CD8-positive, alpha-beta memory T cell (primary cell): ENCODE data around the gene ARID5B. TPM values are rescaled to one million over a fixed set of nuclear protein-coding genes. Genes with fewer than 3 reads are reported as not detected.

Source experiments
- CTCF ChIA-PET: fragments of 350-600 bp; sonication (Branson Sonifier 250); formaldehyde crosslinking; loops from one replicate; lab custom pipeline; 2021; ENCODE audit warnings: antibody characterized with exemption; lab: Charles Lee
- POLR2A ChIA-PET: fragments of 350-600 bp; sonication (Branson Sonifier 250); formaldehyde crosslinking; loops from one replicate; lab custom pipeline; 2021; ENCODE audit warnings: antibody characterized with exemption; lab: Charles Lee
- DNase-seq, 5 donors: peaks; one replicate each; pipeline versions ENCODE4 v3.0.0 to v3.0.0-alpha.2; 2020 to 2022; ENCODE audit warnings: mixed read lengths in 1 of 5
- H3K27ac ChIP-seq: one replicate; pipeline ENCODE4 v1.7.0; 2013; ENCODE audit warnings: low read depth, mild to moderate bottlenecking, low read length, moderate library complexity
- H3K27me3 ChIP-seq: 2 replicates; pipeline ENCODE4 v1.7.0; 2013; ENCODE audit warnings: low read length, mild to moderate bottlenecking; ENCODE audit not compliant: insufficient read depth, poor library complexity, severe bottlenecking
- H3K36me3 ChIP-seq: 2 replicates; pipeline ENCODE4 v1.7.0; 2013; ENCODE audit warnings: mild to moderate bottlenecking, low read length, moderate library complexity; ENCODE audit not compliant: insufficient read depth
- H3K4me1 ChIP-seq: 2 replicates; pipeline ENCODE4 v1.7.0; 2013; ENCODE audit warnings: mild to moderate bottlenecking, low read length, moderate library complexity; ENCODE audit not compliant: insufficient read depth
- H3K4me3 ChIP-seq: 2 replicates; pipeline ENCODE4 v1.7.0; 2013; ENCODE audit warnings: mild to moderate bottlenecking, low read length
- H3K9me3 ChIP-seq: 2 replicates; pipeline ENCODE4 v1.7.0; 2013; ENCODE audit warnings: mild to moderate bottlenecking, low read length
- H3K27ac Mint-ChIP-seq, 8 donors: one replicate each; pipeline ENCODE4 v1.8.0; 2020 to 2021; ENCODE audit warnings: mixed read lengths in 8 of 8, mild to moderate bottlenecking in 6 of 8, inconsistent platforms in 3 of 8, moderate library complexity in 3 of 8
- H3K27me3 Mint-ChIP-seq, 2 donors: one replicate each; pipeline ENCODE4 v1.8.0; 2020 to 2021; ENCODE audit warnings: mixed read lengths in 2 of 2, mild to moderate bottlenecking in 1 of 2, moderate library complexity in 1 of 2
- H3K36me3 Mint-ChIP-seq, 3 donors: one replicate each; pipeline ENCODE4 v1.8.0; 2020 to 2021; ENCODE audit warnings: mixed read lengths in 3 of 3, inconsistent platforms in 1 of 3, mild to moderate bottlenecking in 1 of 3
- H3K4me1 Mint-ChIP-seq, 3 donors: one replicate each; pipeline ENCODE4 v1.8.0; 2020 to 2021; ENCODE audit warnings: mixed read lengths in 3 of 3, inconsistent platforms in 1 of 3, mild to moderate bottlenecking in 1 of 3
- H3K4me3 Mint-ChIP-seq, 7 donors: one replicate each; pipeline ENCODE4 v1.8.0; 2020 to 2021; ENCODE audit warnings: mixed read lengths in 7 of 7, mild to moderate bottlenecking in 6 of 7, moderate library complexity in 4 of 7, inconsistent platforms in 2 of 7
- H3K9me3 Mint-ChIP-seq, 5 donors: one replicate each; pipeline ENCODE4 v1.8.0; 2020 to 2022; ENCODE audit warnings: mixed read lengths in 5 of 5, mild to moderate bottlenecking in 3 of 5, moderate library complexity in 2 of 5, inconsistent platforms in 1 of 5
- polyA plus RNA-seq: library from polyadenylated mRNA; unstranded; fragments of 300-500 nt; fragmentation: Illumina TruSeq; gene quantifications from one replicate; pipeline ENCODE4 v1.2.3, GENCODE V29; 2021
- total RNA-seq, 2 experiments: library from RNA; stranded (reverse); gene quantifications; one replicate each; pipeline ENCODE4 v1.2.3, GENCODE V29; 2021

The ARID5B gene
- total and polyA plus RNA-seq, 3 experiments from 2014 or later, result 37.1 to 48.7 (median 38.4) TPM

DNA sequence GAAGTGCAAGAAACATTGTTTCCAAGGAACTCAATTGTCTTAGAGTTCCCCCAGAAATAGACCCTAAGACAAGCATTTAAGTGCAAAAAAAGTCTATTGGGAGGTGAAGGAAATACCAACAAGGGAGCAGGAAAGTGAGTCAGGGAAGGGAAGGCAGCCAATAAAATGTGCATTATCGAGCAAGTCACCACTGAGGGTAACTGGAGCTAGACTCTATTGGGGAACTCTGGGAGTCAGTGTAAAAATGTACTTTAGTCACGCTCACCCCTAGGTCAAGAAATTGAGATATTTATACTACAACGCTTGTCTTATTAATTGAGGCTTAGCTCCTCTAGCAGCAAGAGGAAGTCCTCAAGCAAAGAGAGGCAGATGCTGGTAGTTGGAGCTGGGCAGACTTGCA, 229.4 kb downstream of the ARID5B start:
- Histone ChIP-seq H3K27ac (no peak overlapping the region), H3K9me3 (no peaks in the 10 kb centered on the region), H3K4me3 (no peak overlapping the region), H3K36me3 (no peaks in the 10 kb centered on the region), H3K4me1 (no peaks in the 10 kb centered on the region), H3K27me3 (no peaks in the 10 kb centered on the region)
- Mint-ChIP-seq H3K27ac (peak overlapping the region in 2 of 8 donors; percentile 10 to 78), H3K9me3 (peaks cover 0 to 8% (median 5%) of the 10 kb centered on the region in 5 donors), H3K4me1 (peaks cover 0 to 8% (median 2%) of the 10 kb centered on the region in 3 donors), H3K36me3 (peaks cover 3 to 10% (median 5%) of the 10 kb centered on the region in 3 donors), H3K27me3 (no peaks in the 10 kb centered on the region), H3K4me3 (no peak overlapping the region)
- POLR2A ChIA-PET, result no interaction called here
- CTCF ChIA-PET, result no interaction called here
- no peak for DNase-seq

DNA sequence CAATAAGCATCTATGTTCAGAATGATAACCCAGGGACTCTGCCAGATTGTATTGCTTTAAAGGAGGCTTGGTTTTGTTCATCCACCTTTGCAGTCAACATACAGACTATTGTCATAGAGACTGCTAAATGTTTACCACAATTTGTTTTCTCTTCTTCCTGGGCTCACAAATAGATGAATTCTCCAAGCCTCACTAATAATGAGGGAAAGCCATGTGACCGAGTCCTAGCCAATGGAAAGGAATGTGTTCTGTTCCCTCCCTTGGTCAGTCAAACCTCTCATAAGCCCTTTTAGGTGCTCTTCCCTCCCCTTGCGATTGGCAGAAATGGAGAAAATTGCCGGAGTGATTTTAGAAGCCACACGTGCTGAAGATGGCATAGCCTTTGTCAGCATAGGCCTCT, 230.2 kb downstream of the ARID5B start:
- Mint-ChIP-seq H3K27ac (peak overlapping the region in 1 of 8 donors; percentile 9), H3K27me3 (no peaks in the 10 kb centered on the region), H3K9me3 (peaks cover 0 to 8% (median 5%) of the 10 kb centered on the region in 5 donors), H3K36me3 (peaks cover 3 to 10% (median 4%) of the 10 kb centered on the region in 3 donors), H3K4me3 (no peak overlapping the region), H3K4me1 (peaks cover 0 to 8% (median 2%) of the 10 kb centered on the region in 3 donors)
- DNase-seq, result no peak
- Histone ChIP-seq H3K9me3 (no peaks in the 10 kb centered on the region), H3K36me3 (no peaks in the 10 kb centered on the region), H3K4me3 (no peak overlapping the region), H3K27me3 (no peaks in the 10 kb centered on the region), H3K4me1 (no peaks in the 10 kb centered on the region), H3K27ac (no peak overlapping the region)
- ChIA-PET CTCF (no interaction called here), POLR2A (no interaction called here)

DNA sequence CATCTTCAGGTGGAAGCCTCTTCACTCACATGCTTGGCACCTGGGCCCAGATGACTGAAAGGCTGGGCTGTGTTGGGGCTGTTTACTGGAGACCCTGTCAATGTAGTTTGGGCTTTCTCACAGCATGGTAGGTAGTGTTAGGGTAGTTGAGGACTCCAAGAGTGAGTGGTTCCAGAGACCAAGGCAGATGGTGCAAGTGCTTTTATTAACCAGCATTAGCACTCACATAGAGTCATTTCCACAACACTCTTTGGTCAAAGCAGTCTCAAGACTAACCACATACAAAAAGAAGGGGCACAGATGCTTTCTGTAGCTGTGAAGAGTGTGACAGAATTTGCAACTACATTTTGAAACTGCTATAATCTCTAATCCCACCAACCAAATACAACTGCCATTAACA, 232.1 kb downstream of the ARID5B start:
- H3K9me3 ChIP-seq, result no peaks in the 10 kb centered on the region
- peaks cover 2 to 8% (median 4%) of the 10 kb centered on the region in 3 donors for H3K36me3 Mint-ChIP-seq
- DNase-seq, result no peak
- no peaks in the 10 kb centered on the region for H3K36me3 ChIP-seq
- H3K4me1 ChIP-seq, result no peaks in the 10 kb centered on the region
- CTCF ChIA-PET, result no interaction called here
- no peak overlapping the region for H3K4me3 ChIP-seq
- peak overlapping the region in 1 of 8 donors; percentile 30 for H3K27ac Mint-ChIP-seq
- H3K27ac ChIP-seq, result no peak overlapping the region
- H3K27me3 ChIP-seq, result no peaks in the 10 kb centered on the region
- H3K4me1 Mint-ChIP-seq, result peaks cover 0 to 4% (median 2%) of the 10 kb centered on the region in 3 donors
- H3K9me3 Mint-ChIP-seq, result peaks cover 0 to 8% (median 5%) of the 10 kb centered on the region in 5 donors
- H3K4me3 Mint-ChIP-seq, result no peak overlapping the region
- POLR2A ChIA-PET, result no interaction called here
- no peaks in the 10 kb centered on the region for H3K27me3 Mint-ChIP-seq

DNA sequence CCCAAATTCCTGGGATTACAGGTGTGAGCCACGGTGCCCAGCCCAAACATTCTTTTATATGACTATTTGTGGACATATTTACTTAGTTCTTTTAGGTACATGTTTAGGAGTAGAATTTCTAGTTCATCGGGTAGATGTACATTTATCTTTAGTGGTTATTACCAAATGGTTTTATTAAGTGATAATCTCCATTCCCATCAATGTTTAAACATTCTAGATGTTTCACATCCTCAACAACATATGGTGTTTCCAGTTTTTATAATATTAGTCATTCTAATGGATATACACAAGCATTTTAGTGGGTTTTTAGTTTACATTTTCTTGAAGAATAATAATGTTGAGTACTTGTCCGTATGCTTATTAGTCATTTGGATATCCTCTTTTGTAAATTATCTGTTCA, 235.4 kb downstream of the ARID5B start:
- no peak overlapping the region for H3K27ac ChIP-seq
- H3K36me3 ChIP-seq, result no peaks in the 10 kb centered on the region
- H3K9me3 ChIP-seq, result no peaks in the 10 kb centered on the region
- Mint-ChIP-seq H3K27me3 (no peaks in the 10 kb centered on the region), H3K4me1 (peaks cover 0 to 4% (median 2%) of the 10 kb centered on the region in 3 donors), H3K27ac (no peak overlapping the region), H3K4me3 (no peak overlapping the region), H3K9me3 (peaks cover 0 to 2% (median 0%) of the 10 kb centered on the region in 5 donors), H3K36me3 (peaks cover 0 to 4% (median 0%) of the 10 kb centered on the region in 3 donors)
- H3K27me3 ChIP-seq, result no peaks in the 10 kb centered on the region
- no peak for DNase-seq
- ChIA-PET CTCF (no interaction called here), POLR2A (interaction anchor here (0.8 kb wide), 1 partner anchor 87 kb away, joined by 3 read pairs; no protein-coding TSS in a partner anchor)
- no peaks in the 10 kb centered on the region for H3K4me1 ChIP-seq
- H3K4me3 ChIP-seq, result no peak overlapping the region

Other genes with a start within 250 kb of the ARID5B start
- gene CABCOCO1, start 238.8 kb upstream of the ARID5B start, total RNA-seq, result not detected
- gene CABCOCO1, start 238.8 kb upstream of the ARID5B start, polyA plus RNA-seq, result not detected